H1 (cell line): ENCODE results near the gene ARHGAP26. TPM values are rescaled to one million over a fixed set of nuclear protein-coding genes. Genes with fewer than 3 reads are reported as not detected.

Experiments used
- CTCF ChIA-PET: fragments of 300-600 bp; sonication (Branson Sonifier 250); formaldehyde crosslinking; loops from one replicate; lab custom pipeline; 2021; ENCODE audit not compliant: partially characterized antibody; lab: Charles Lee
- POLR2A ChIA-PET: fragments of 300-600 bp; sonication (Branson Sonifier 250); formaldehyde crosslinking; loops from one replicate; lab custom pipeline; 2021; ENCODE audit warnings: inconsistent platforms; ENCODE audit not compliant: partially characterized antibody; lab: Charles Lee
- DNase-seq, 2 experiments: peaks; one replicate each; pipeline versions ENCODE4 v3.0.0 to v3.0.0-alpha.2; 2010 to 2022; ENCODE audit warnings: low spot score in 2 of 2, low read depth in 1 of 2, mixed read lengths in 1 of 2
- FAIRE-seq: peaks from 2 replicates; lab custom pipeline; 2011; peaks lifted over from hg19 to GRCh38; lab: Jason Lieb, UNC
- H2AFZ ChIP-seq: 2 replicates; pipeline ENCODE4 v1.8.1; 2012; ENCODE audit warnings: low read length, inconsistent platforms
- H2AK5ac ChIP-seq: 2 replicates; pipeline ENCODE4 v1.6.1; 2013; ENCODE audit warnings: low read depth, low read length
- H2BK120ac ChIP-seq: replicated peaks from 2 replicates; pipeline ENCODE3; 2013; ENCODE audit warnings: low read depth, low read length, inconsistent platforms
- H2BK12ac ChIP-seq: 2 replicates; pipeline ENCODE4 v1.6.1; 2013; ENCODE audit warnings: low read depth, low read length
- H2BK15ac ChIP-seq: 2 replicates; pipeline ENCODE4 v1.6.1; 2013; ENCODE audit warnings: low read length
- H2BK20ac ChIP-seq: 2 replicates; pipeline ENCODE4 v1.6.1; 2013; ENCODE audit warnings: low read length
- H2BK5ac ChIP-seq: 2 replicates; pipeline ENCODE4 v1.6.1; 2013; ENCODE audit warnings: low read depth, low read length
- H3K14ac ChIP-seq: 2 replicates; pipeline ENCODE4 v1.6.1; 2013; ENCODE audit warnings: inconsistent platforms; ENCODE audit not compliant: insufficient read length
- H3K18ac ChIP-seq: 2 replicates; pipeline ENCODE4 v1.6.1; 2013; ENCODE audit warnings: low read length; ENCODE audit errors: extremely low read depth
- H3K23ac ChIP-seq: 2 replicates; pipeline ENCODE4 v1.6.1; 2013; ENCODE audit warnings: inconsistent platforms; ENCODE audit not compliant: insufficient read length
- H3K23me2 ChIP-seq: 2 replicates; pipeline ENCODE4 v1.6.1; 2013; ENCODE audit warnings: low read depth, low read length
- H3K27ac ChIP-seq: 2 replicates; pipeline ENCODE4 v1.6.1; 2011; ENCODE audit warnings: low read depth, low read length, inconsistent platforms
- H3K27me3 ChIP-seq, 4 experiments: replicated peaks in 1 of 4; 1 replicate in 1 of 4; 2 replicates in 3 of 4; pipeline versions ENCODE4 v1.6.1 to v1.8.1; 2011 to 2013; ENCODE audit warnings: low read length in 3 of 4, mild to moderate bottlenecking in 3 of 4, inconsistent platforms in 2 of 4, mixed read lengths in 2 of 4, moderate library complexity in 1 of 4; ENCODE audit not compliant: control insufficient read depth in 3 of 4, insufficient read depth in 3 of 4; ENCODE audit errors: extremely low read depth in 1 of 4
- H3K36me3 ChIP-seq, 4 experiments: 2 replicates each; pipeline versions ENCODE4 v1.6.1 to v1.8.1; 2011 to 2013; ENCODE audit warnings: mild to moderate bottlenecking in 4 of 4, low read length in 3 of 4, moderate library complexity in 2 of 4, control low read depth in 1 of 4, inconsistent platforms in 1 of 4; ENCODE audit not compliant: insufficient read depth in 4 of 4, control insufficient read depth in 2 of 4
- H3K4ac ChIP-seq: replicated peaks from 2 replicates; pipeline ENCODE3; 2013; ENCODE audit warnings: low read length, low read depth, mixed read lengths, inconsistent platforms; ENCODE audit not compliant: insufficient read length
- H3K4me1 ChIP-seq, 4 experiments: replicated peaks in 1 of 4; 1 replicate in 1 of 4; 2 replicates in 3 of 4; pipeline versions ENCODE4 v1.6.1 to v1.8.1; 2011 to 2013; ENCODE audit warnings: low read length in 3 of 4, inconsistent platforms in 2 of 4, mixed read lengths in 1 of 4; ENCODE audit not compliant: insufficient read depth in 4 of 4, control insufficient read depth in 3 of 4
- H3K4me2 ChIP-seq, 2 experiments: 2 replicates each; pipeline versions ENCODE4 v1.6.1 to v1.8.1; 2011 to 2013; ENCODE audit warnings: low read depth in 2 of 2, low read length in 2 of 2, control low read depth in 1 of 2, inconsistent platforms in 1 of 2, mild to moderate bottlenecking in 1 of 2; ENCODE audit not compliant: insufficient read depth in 1 of 2
- H3K4me3 ChIP-seq, 4 experiments: fragments of 200-600, 300-600 bp in 1 of 4; sonication (generic), shearing (Covaris generic), sonication (Bioruptor Twin) in 1 of 4; 2 replicates each; pipeline versions ENCODE4 v1.5.1 to v1.8.1; 2011 to 2016; ENCODE audit warnings: low read length in 4 of 4, low read depth in 3 of 4, control low read depth in 2 of 4, inconsistent platforms in 2 of 4, mild to moderate bottlenecking in 2 of 4, mixed read lengths in 1 of 4, moderate library complexity in 1 of 4; ENCODE audit not compliant: insufficient read depth in 2 of 4; ENCODE audit errors: extremely low read depth in 1 of 4
- H3K56ac ChIP-seq: replicated peaks from 2 replicates; pipeline ENCODE3; 2013; ENCODE audit warnings: low read depth, mild to moderate bottlenecking, mixed read lengths, low read length, inconsistent platforms; ENCODE audit not compliant: insufficient read length
- H3K79me1 ChIP-seq: 2 replicates; pipeline ENCODE4 v1.6.1; 2013; ENCODE audit warnings: low read depth, low read length, control low read depth
- H3K79me2 ChIP-seq, 2 experiments: 2 replicates each; pipeline versions ENCODE4 v1.6.1 to v1.8.1; 2012 to 2013; ENCODE audit warnings: low read length in 2 of 2, mild to moderate bottlenecking in 2 of 2, inconsistent platforms in 1 of 2; ENCODE audit not compliant: insufficient read depth in 2 of 2, control insufficient read depth in 1 of 2
- H3K9ac ChIP-seq, 4 experiments: replicated peaks in 1 of 4; 1 replicate in 1 of 4; 2 replicates in 3 of 4; pipeline versions ENCODE4 v1.6.1 to v1.8.1; 2011 to 2013; ENCODE audit warnings: low read depth in 3 of 4, low read length in 3 of 4, control low read depth in 2 of 4, mild to moderate bottlenecking in 2 of 4, moderate library complexity in 2 of 4, inconsistent platforms in 1 of 4; ENCODE audit errors: extremely low read depth in 1 of 4
- H3K9me3 ChIP-seq, 2 experiments: 2 replicates each; pipeline versions ENCODE4 v1.6.1 to v1.8.1; 2012 to 2013; ENCODE audit warnings: mild to moderate bottlenecking in 2 of 2, moderate library complexity in 2 of 2, control low read depth in 1 of 2, inconsistent platforms in 1 of 2, low read depth in 1 of 2, low read length in 1 of 2, mixed read lengths in 1 of 2; ENCODE audit not compliant: insufficient read depth in 2 of 2
- H4K20me1 ChIP-seq, 2 experiments: replicated peaks in 1 of 2; 2 replicates each; pipeline versions ENCODE3 to v1.8.1; 2011 to 2013; ENCODE audit warnings: inconsistent platforms in 2 of 2, low read length in 2 of 2, mild to moderate bottlenecking in 1 of 2; ENCODE audit not compliant: insufficient read depth in 2 of 2, control insufficient read depth in 1 of 2
- H4K5ac ChIP-seq: 2 replicates; pipeline ENCODE4 v1.6.1; 2013; ENCODE audit warnings: low read length, low read depth, mixed read lengths, inconsistent platforms; ENCODE audit not compliant: insufficient read length
- H4K8ac ChIP-seq: 2 replicates; pipeline ENCODE4 v1.8.0; 2013; ENCODE audit warnings: mild to moderate bottlenecking, moderate library complexity, low read length, inconsistent platforms; ENCODE audit not compliant: insufficient read depth; ENCODE audit errors: extremely low read depth
- H4K91ac ChIP-seq: replicated peaks from 2 replicates; pipeline ENCODE3; 2013; ENCODE audit warnings: low read length, mixed read lengths, inconsistent platforms; ENCODE audit not compliant: insufficient read length
- BRCA1 ChIP-seq: IDR thresholded peaks from 2 replicates; pipeline ENCODE4 v1.6.1; 2012; ENCODE audit warnings: low read depth, low read length, improper control_type of control experiment
- CBX8 ChIP-seq: fragments of 300-800, 300-1000 bp; sonication (generic); IDR thresholded peaks from 2 replicates; pipeline ENCODE4 v1.7.1; 2016; ENCODE audit warnings: low read depth, low read length, borderline replicate concordance
- CREB1 ChIP-seq: IDR thresholded peaks from 2 replicates; pipeline ENCODE4 v1.6.1; 2012; ENCODE audit warnings: inconsistent platforms
- EP300 ChIP-seq, 2 experiments: IDR thresholded peaks; 1 replicate in 1 of 2; 2 replicates in 1 of 2; pipeline ENCODE4 v1.6.1; 2011 to 2012; ENCODE audit warnings: low read depth in 2 of 2, low read length in 2 of 2, mild to moderate bottlenecking in 2 of 2, borderline replicate concordance in 1 of 2, inconsistent platforms in 1 of 2, moderate library complexity in 1 of 2
- KDM1A ChIP-seq: fragments of 200-600, 300-600 bp; sonication (generic); IDR thresholded peaks from 2 replicates; pipeline ENCODE4 v1.7.1; 2016; ENCODE audit warnings: mild to moderate bottlenecking, low read length, borderline replicate concordance
- PHF8 ChIP-seq: fragments of 200-600 bp; sonication (generic); conservative IDR thresholded peaks from 2 replicates; pipeline ENCODE4 v1.7.1; 2012; ENCODE audit warnings: low read depth, mild to moderate bottlenecking, inconsistent platforms, low read length, moderate library complexity
- RFX5 ChIP-seq: IDR thresholded peaks from 2 replicates; pipeline ENCODE4 v1.6.1; 2011; ENCODE audit warnings: low read depth, low read length, improper control_type of control experiment, borderline replicate concordance
- SUZ12 ChIP-seq: fragments of 200-600 bp; sonication (generic); IDR thresholded peaks from 2 replicates; pipeline ENCODE4 v1.6.1; 2012; ENCODE audit warnings: mild to moderate bottlenecking, inconsistent platforms, low read length, moderate library complexity, mixed read lengths
- YY1 ChIP-seq: IDR thresholded peaks from 2 replicates; pipeline ENCODE4 v1.6.1; 2011; ENCODE audit warnings: low read depth, mild to moderate bottlenecking, low read length
- WGBS, 2 experiments: shearing (Covaris generic) in 1 of 2; methylation state at CpG; one replicate each; pipeline versions ENCODE4 v1.1.6 to v1.1.7; 2013 to 2015; ENCODE audit warnings: low lambda C conversion rate in 2 of 2, mixed read lengths in 2 of 2, inconsistent platforms in 1 of 2, low coverage in 1 of 2, missing lambda C conversion rate in 1 of 2; ENCODE audit not compliant: insufficient replicate concordance in 2 of 2, insufficient coverage in 1 of 2, insufficient read length in 1 of 2; ENCODE audit errors: extremely low coverage in 1 of 2, missing lambda C conversion rate in 1 of 2; 5-methylcytosine and 5-hydroxymethylcytosine counted together
- polyA plus RNA-seq, 7 experiments: library from polyadenylated mRNA; depleted of rRNA in 3 of 7; stranded (reverse) in 5 of 7; unstranded in 2 of 7; fragments of >200 nt in 5 of 7; fragments of 200-250 nt in 2 of 7; gene quantifications; 1 replicate in 5 of 7; 2 replicates in 1 of 7; 4 replicates in 1 of 7; pipeline versions ENCODE4 v1.2.1 to v1.2.3, GENCODE V29; 2011 to 2013; ENCODE audit warnings: missing spikeins in 2 of 7, mixed read lengths in 2 of 7
- total RNA-seq: library from RNA; stranded (reverse); fragmentation: NEBNext Ultra II Directional; extraction: Animal tissue kit (Norgen Biotek cat#: 25700); gene quantifications from 2 replicates; pipeline ENCODE4 v1.2.1, GENCODE V29; 2021

Gene ARHGAP26
- total and polyA plus RNA-seq, 2 of the 8 experiments (the other 6 are each of a cell fraction or from before 2014, with no cell fraction given): 7.1 to 24.8 TPM

- Histone ChIP-seq H2BK120ac (no peak overlapping the region), H4K91ac (no peak overlapping the region), H3K4me1 (no peaks in the 10 kb centered on the region), H3K23me2 (no peaks in the 10 kb centered on the region), H3K9ac (no peak overlapping the region), H2BK12ac (no peak overlapping the region), H2BK5ac (no peak overlapping the region), H4K20me1 (no peaks in the 10 kb centered on the region), H3K79me1 (no peaks in the 10 kb centered on the region), H4K8ac (no peak overlapping the region), H3K4me3 (no peak overlapping the region), H3K27me3 (peaks cover 0 to 1% (median 0%) of the 10 kb centered on the region in 4 experiments; a peak in 1 of 7 replicates), H2AFZ (no peak overlapping the region), H3K36me3 (no peaks in the 10 kb centered on the region), H3K79me2 (no peaks in the 10 kb centered on the region), H3K56ac (no peak overlapping the region), H3K4ac (no peak overlapping the region), H2BK15ac (no peak overlapping the region), H2BK20ac (no peak overlapping the region), H4K5ac (no peak overlapping the region), H3K14ac (no peak overlapping the region), H2AK5ac (no peak overlapping the region), H3K9me3 (peaks cover 0 to 2% of the 10 kb centered on the region in 2 experiments; a peak in 1 of 4 replicates), H3K27ac (no peak overlapping the region), H3K4me2 (no peak overlapping the region), H3K18ac (no peak overlapping the region), H3K23ac (no peak overlapping the region)
- ChIA-PET CTCF (interaction anchor here (0.6 kb wide), 1 partner anchor 176 kb away, joined by 3 read pairs; no protein-coding TSS in a partner anchor), POLR2A (no interaction called here)
- WGBS, 2 experiments: 93% methylated on average over 2 of the region's 2 CpGs; no CpG with 5 or more reads in 1 of the 2 experiments
- no peak for DNase-seq
- no peak for FAIRE-seq
- TF ChIP-seq KDM1A: no peak
- TF ChIP-seq YY1: no peak
- no peak for TF ChIP-seq PHF8
- TF ChIP-seq SUZ12: no peak
- TF ChIP-seq RFX5: no peak
- no peak for TF ChIP-seq CBX8
- TF ChIP-seq BRCA1: no peak
- no peak for TF ChIP-seq CREB1
- no peak for TF ChIP-seq EP300 (IDR thresholded peaks at IDR 0.05; ENCODE audit: borderline replicate concordance in 1 of 2, low read depth in 2 of 2, low read length in 2 of 2)
Observed at GRCh38 chr5:143265995-143266394, 495.8 kb downstream of the ARHGAP26 start.
